Stimulated activated effector memory CD8-positive, alpha-beta T cell treated with anti-CD3 and anti-CD28 coated beads, Interleukin-12 subunit alpha, Interleukin-12 subunit beta, amount 100 ng/mL, for 72 hours (primary cell): Measurements from ENCODE around the gene TNS1.

Experiments
- ATAC-seq: fragments of 150-1000 bp; cut with Tn5 transposase; 2 replicates; pipeline ENCODE4 v1.10.0; 2021
- DNase-seq, 2 donors: peaks; one replicate each; pipeline ENCODE4 v3.0.0; 2021 to 2022; ENCODE audit warnings: low spot score in 2 of 2
- H3K27ac Mint-ChIP-seq: one replicate; pipeline ENCODE4 v1.8.0; 2022; ENCODE audit warnings: mild to moderate bottlenecking, mixed read lengths
- H3K36me3 Mint-ChIP-seq: one replicate; pipeline ENCODE4 v1.8.0; 2022; ENCODE audit warnings: mild to moderate bottlenecking, mixed read lengths
- H3K4me1 Mint-ChIP-seq: one replicate; pipeline ENCODE4 v1.8.0; 2022; ENCODE audit warnings: mixed read lengths
- H3K4me3 Mint-ChIP-seq: one replicate; pipeline ENCODE4 v1.8.0; 2022; ENCODE audit warnings: mild to moderate bottlenecking, mixed read lengths
- H3K9me3 Mint-ChIP-seq: one replicate; pipeline ENCODE4 v1.8.0; 2022; ENCODE audit warnings: mixed read lengths

The TNS1 gene

DNA sequence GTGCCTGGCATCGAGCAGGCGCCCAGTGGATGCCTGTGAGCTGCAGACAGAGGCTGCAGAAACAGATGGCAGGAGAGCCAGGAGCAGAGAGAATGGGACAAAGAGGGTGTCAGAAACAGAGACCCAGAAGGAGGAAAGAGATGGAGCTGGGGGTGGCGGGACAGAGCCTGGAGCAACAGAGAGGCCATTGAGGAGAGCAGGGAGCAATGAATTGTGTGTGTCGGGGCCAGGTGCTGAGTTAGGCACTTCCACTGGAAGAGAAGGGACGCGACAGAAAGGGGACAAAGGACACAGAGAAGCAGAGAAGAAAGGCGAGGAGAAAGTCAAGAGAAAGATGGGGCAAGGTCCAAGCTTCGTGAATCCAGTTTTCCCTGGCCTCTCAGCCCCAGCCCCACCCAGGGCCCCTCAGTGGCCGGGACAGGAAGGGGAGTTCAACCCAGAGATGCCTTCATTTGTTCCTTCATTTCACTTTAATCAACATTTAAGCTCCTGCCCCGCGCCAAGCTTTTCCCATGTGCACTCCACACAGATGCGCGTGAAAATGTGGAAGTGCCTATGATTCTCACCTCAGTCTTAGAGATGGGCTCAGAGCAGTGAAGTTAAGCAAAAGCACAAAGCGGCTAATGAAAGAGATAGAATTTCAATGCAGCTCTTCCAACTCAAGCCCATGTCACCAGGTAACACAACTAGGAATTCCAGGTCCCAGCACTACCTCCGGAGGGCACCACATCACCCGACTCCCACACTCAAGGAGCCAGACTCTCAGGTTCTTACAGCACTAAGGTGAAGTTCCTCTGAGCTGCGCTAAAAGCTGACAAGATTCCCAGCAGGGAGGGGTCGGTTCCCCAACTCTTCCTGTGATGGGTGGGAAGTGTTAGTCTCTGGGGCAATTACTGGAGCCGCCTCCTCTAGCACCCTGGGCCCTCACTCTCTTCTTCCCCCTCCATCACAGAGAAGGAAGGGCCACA is 55.1 kb downstream of the TNS1 start:
- Mint-ChIP-seq H3K4me3 (no peak overlapping the region), H3K4me1 (no peaks in the 10 kb centered on the region), H3K9me3 (no peaks in the 10 kb centered on the region), H3K27ac (no peak overlapping the region), H3K36me3 (no peaks in the 10 kb centered on the region)
- ATAC-seq (no peak), DNase-seq (no peak)

DNA sequence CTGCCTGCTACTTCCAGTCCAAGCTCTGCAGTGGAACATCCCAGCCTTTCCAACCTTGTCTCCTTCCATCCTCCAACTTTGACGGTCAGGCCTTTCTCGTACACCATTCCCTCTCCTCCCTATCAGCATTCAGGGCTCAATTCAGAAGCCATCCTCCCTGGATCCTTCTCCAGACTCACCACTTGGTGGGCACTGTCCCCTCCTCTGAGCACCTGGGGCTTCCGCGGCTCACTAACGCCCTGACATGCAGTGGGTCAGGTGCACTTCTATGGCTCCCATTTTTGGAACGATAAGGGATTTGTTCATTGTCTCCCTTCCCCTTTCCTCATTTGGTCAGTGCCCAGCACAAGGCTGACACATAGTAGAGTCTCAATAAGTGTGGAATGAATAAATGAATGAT is 56.7 kb downstream of the TNS1 start:
- DNase-seq, result no peak
- Mint-ChIP-seq H3K4me3 (no peak overlapping the region), H3K9me3 (no peaks in the 10 kb centered on the region), H3K4me1 (no peaks in the 10 kb centered on the region), H3K27ac (no peak overlapping the region), H3K36me3 (no peaks in the 10 kb centered on the region)
- no peak for ATAC-seq

DNA sequence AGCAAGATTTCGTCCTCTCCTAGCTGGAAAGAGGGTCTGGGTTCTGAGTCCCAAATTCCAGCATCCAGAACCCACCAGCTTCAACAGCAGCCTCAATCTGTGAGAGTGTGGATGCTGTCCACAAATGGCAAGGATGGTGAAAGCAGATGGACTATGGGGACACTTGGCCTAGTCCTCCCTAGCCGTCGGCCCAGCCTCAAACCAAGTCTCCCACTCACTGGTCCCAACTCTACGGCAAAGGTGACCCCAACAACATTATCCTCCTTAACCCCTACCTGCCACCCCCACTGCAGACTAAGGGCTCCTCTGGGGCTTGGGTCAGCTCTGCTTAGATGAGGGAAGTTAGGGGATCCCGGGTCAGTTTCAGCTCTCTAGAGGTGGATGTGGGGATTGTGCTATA is 57.3 kb downstream of the TNS1 start:
- no peak overlapping the region for H3K4me3 Mint-ChIP-seq
- H3K9me3 Mint-ChIP-seq, result no peaks in the 10 kb centered on the region
- no peak overlapping the region for H3K27ac Mint-ChIP-seq
- ATAC-seq (no peak), DNase-seq (no peak)
- no peaks in the 10 kb centered on the region for H3K36me3 Mint-ChIP-seq
- H3K4me1 Mint-ChIP-seq, result no peaks in the 10 kb centered on the region

DNA sequence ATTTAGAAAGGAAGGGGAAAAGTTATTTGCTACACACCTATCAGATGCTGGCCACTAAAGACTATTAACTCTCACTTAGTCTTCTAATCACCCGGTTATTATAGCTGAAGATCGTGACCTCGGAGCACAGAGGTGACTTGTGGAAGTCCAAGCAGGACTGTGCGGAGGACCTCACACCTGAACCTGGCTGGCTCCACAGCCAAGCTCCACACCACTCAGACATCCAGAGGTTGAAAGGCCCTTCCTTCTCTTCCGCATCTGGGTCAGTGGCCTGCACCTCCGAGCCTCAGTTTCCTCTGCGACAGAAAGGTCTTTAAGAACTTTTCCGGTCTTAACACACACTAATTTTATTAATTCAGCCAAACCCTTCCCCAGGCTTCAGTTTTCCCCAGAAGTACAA is 57.9 kb downstream of the TNS1 start:
- no peak overlapping the region for H3K27ac Mint-ChIP-seq
- ATAC-seq (no peak), DNase-seq (no peak)
- H3K4me1 Mint-ChIP-seq, result no peaks in the 10 kb centered on the region
- H3K9me3 Mint-ChIP-seq, result no peaks in the 10 kb centered on the region
- no peaks in the 10 kb centered on the region for H3K36me3 Mint-ChIP-seq
- no peak overlapping the region for H3K4me3 Mint-ChIP-seq

DNA sequence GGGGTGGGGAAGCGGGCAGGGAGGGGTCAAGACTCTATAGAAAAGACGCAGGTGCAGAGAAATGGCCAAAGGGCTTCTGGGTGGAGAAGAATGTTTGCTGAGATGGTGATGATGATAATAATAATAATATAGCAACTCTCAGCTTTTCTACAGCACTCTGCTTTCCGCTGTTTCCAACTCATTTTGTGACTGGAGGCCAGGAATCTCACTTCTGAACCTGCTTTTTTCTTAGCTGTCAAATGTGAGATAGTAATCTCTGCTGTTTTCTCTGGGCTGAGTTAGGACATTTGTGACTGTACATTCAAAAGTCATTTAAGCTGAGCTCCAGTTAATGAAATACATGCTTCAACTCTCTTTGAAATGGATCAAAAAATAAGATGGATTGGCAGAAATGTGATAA is 58.4 kb downstream of the TNS1 start:
- Mint-ChIP-seq H3K36me3 (no peaks in the 10 kb centered on the region), H3K9me3 (no peaks in the 10 kb centered on the region), H3K4me1 (no peaks in the 10 kb centered on the region), H3K27ac (no peak overlapping the region), H3K4me3 (no peak overlapping the region)
- ATAC-seq (no peak), DNase-seq (no peak)

DNA sequence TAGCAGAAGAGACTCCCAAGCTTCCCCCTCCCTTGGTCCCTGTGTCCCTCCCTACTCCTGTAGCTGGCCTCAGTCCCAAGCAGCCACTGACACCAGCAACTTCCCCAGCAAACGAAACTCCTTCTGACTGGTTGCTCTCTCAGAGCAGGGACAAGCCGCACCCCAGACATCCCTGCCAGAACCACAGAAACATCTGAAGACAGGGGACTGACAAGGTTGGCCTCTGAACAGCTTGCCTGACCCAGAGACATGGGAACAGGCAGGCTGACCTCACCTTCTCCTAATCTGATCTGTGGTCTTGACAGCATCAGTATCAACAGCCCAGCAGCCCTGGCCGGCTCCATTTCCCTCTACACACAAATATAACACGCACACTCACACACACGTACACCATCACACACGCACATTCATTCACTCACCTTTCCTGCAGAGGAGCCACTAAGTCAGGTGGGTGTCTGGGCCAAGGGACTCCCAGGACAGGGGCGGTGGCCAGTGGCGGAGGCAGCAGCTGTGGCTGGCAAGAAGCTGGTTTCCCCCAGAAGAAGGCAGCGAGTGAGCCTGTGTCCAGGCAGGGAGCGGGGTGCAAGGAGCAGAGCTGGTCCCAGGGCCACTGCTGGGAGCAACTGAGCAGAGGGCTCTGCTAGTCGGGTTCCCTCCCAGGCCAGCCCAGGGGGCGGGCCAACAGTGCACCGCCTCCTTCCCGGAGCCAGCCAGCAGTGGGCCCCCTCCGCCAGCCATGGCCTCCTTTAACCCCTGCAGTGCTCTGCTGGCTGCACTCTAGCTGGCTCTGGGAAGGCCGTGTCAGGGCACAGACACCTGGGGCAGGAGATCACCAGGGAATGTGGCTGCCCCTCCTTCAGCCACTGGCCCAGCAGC is 59.1 kb downstream of the TNS1 start:
- DNase-seq (no peak), ATAC-seq (peak; percentile 12)
- Mint-ChIP-seq H3K36me3 (no peaks in the 10 kb centered on the region), H3K4me1 (no peaks in the 10 kb centered on the region), H3K27ac (no peak overlapping the region), H3K9me3 (no peaks in the 10 kb centered on the region), H3K4me3 (no peak overlapping the region)

DNA sequence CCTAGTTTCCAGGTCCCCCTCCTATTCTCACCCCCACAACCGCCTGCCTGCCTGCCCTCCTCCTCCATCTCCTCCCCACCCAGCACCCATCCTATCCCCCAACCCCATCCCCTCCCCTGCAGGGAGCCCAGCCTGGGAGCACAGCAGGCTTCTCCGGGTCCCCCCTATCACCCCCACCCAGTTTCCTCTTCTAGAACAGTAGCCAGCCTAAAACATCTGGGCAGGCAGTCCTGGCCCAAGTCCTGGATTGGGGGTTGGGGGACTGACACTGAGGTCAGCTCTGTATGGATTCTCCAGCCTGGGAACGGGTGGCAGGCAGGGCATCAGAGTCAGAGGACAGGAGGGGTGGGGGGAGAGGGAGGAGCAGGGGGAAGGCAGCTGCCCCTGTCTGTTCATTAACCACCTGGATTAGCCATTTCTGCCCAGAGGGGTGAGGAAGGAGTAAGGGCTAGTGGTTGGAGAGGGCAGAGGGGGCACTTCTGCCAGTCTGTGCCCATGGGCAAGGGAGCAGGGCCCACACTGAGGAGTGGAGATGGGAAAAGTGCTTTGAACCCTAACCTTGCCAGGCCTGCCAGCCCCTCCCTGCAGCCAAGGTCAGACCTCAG is 60.0 kb downstream of the TNS1 start:
- DNase-seq (no peak), ATAC-seq (no peak)
- H3K36me3 Mint-ChIP-seq, result no peaks in the 10 kb centered on the region
- H3K9me3 Mint-ChIP-seq, result no peaks in the 10 kb centered on the region
- H3K4me3 Mint-ChIP-seq, result no peak overlapping the region
- H3K27ac Mint-ChIP-seq, result no peak overlapping the region
- H3K4me1 Mint-ChIP-seq, result no peaks in the 10 kb centered on the region

DNA sequence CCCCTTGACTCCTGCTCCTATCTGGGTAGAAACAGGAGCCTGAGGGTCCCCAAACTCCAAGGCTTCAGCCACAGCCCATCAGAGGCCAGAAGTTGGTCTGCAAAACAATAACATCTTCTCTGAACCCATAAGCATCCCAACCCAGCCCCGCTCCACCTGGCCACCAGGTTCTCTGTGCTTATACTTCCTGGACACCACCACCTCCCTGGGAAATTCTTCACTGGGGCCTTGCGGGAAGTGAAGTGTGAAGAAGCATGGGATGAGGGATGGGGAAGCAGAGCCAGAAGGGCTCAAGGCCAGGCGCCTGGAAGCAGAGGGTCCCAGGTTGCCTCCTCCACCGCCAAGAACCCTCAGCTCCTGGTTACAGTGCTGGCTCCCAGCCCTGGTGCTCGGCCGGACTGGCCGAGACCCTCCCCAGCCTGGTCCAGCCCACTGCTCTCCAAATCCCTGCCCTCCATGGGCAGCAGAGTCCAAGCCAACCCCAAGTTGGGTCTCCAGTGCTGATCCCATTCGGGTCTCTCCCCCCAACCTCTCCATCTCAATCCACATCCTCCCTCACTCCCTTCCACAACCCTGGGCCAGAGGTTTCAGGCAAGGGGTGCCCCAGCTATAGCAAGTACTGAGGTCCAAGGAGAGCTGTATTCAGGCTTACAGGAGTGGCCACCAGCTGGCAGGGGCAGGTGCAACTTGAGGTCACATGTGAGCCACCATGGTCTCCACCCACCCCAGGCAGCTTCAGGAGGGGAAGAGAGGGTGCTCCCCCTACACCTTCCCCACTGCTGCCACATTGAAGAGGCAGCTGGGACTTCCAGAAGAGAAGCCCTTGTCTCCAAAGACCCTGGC is 60.7 kb downstream of the TNS1 start:
- Mint-ChIP-seq H3K4me1 (no peaks in the 10 kb centered on the region), H3K9me3 (no peaks in the 10 kb centered on the region), H3K4me3 (no peak overlapping the region), H3K27ac (no peak overlapping the region), H3K36me3 (no peaks in the 10 kb centered on the region)
- ATAC-seq, result no peak
- DNase-seq, result no peak

DNA sequence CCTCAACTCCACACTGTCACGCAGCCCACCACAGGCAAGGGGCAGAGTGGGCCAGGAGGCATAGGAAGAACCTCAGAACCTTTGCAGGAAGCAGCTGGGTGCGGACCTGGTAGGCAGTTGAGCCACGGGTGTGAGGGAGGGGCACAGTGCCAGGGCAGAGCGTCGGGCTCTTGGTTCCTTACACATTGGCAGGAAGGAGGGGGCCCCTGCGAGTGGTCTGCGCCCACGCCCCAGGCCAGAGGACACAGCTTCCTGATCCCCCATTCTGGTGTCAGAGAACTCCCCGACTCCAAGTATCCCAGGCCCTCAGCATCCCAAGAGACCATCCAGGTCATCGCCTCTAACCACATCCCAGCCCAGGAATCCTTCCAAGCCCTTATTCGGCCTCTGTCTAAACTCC is 61.5 kb downstream of the TNS1 start:
- H3K27ac Mint-ChIP-seq, result no peak overlapping the region
- no peaks in the 10 kb centered on the region for H3K4me1 Mint-ChIP-seq
- no peak overlapping the region for H3K4me3 Mint-ChIP-seq
- no peaks in the 10 kb centered on the region for H3K9me3 Mint-ChIP-seq
- DNase-seq (no peak), ATAC-seq (no peak)
- H3K36me3 Mint-ChIP-seq, result no peaks in the 10 kb centered on the region

DNA sequence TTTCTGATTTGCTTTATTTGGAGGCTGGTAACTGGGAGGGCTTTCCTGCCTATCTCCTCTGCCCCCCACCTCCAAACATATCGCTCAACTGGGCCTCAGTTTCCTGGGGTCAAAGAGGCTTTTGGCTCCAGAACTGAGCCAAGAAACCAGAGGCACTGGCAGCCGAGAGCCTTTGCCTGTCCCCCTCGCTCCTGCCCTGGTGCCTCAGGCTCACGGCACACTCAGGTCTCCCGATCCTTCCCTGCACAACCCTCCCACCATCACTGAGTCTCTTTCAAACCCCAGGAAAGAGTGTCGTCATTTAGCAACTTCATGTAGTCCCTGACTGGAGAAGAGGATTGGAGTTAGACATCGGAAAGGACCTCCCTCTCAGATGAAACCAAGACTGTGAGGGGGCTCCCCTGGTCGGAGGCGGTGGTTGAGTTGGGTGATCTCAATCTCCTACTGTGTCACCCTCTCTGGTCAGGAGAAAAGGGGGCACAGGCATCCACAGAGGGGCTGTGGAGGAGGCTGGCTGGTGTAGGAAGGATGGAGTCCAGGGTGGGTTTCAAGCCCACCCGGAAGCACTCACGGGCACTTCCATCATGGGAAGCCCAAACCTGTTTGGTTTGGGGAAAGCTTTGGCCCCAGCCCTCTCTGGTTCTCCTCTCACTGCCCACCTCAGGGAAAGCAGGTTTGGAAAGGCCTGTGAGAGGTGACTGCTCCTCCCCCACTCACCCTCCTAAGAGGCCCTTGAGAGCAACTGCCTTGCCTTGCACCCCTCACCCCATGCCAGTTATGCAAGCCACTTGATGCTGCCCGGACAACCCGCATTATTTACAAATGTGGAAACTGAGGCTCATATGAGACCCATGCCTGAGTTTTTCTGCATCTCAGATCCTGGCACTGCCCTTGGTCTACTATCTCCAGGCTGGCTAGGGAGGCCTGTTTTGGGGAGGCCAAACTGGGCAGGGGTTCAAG is 62.3 kb downstream of the TNS1 start:
- ATAC-seq, result no peak
- no peak for DNase-seq
- no peaks in the 10 kb centered on the region for H3K36me3 Mint-ChIP-seq
- no peaks in the 10 kb centered on the region for H3K4me1 Mint-ChIP-seq
- no peaks in the 10 kb centered on the region for H3K9me3 Mint-ChIP-seq
- H3K27ac Mint-ChIP-seq, result no peak overlapping the region
- no peak overlapping the region for H3K4me3 Mint-ChIP-seq

DNA sequence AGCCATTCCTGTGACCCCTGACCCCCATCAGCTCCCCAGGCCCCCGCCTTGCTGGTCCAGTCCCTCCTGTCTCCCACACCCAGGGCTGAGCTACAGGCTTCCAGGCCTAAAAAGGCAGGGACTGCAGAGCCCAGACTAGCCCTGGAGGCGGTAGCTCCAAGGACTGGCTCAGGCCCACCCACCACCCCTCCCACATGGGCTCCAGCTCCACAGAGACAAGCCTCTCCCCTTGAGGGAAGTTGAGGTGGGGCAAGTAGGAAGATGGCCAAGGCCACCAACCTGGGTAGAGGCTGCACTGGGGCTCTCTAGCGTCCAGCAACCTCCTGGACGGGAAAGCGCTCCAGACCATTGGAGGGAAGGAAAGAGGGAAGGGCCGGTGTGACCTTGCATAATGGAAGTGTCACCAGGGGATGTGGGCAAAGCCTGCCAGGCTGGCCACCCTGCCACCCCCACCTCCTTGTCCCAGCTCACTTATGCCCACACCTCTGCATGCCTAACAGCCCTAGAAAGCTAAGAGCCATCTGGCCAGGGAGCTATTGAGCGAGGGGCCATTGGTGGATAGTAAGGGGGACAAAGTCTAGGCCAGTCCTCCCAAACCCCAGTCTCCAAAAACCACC is 63.1 kb downstream of the TNS1 start:
- no peaks in the 10 kb centered on the region for H3K36me3 Mint-ChIP-seq

DNA sequence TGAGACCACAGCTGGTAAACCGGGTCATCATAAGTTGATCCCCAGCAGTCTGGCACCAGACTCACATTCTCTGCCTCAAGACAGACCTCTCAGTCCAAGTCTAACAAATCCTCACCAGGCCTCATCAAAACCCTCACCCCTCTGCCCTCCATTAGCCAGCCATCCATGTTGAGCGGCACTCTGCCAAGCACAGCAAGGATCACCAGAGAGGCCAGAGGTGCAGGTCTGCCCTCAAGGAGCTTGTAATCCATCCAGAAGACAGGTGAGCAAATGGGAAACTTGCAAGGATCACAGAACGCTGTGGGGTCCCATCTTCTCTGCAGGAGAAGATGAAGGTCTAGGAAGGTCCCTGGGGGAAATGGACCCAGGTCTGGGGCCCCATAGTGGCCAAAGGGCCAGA is 63.6 kb downstream of the TNS1 start:
- Mint-ChIP-seq H3K9me3 (no peaks in the 10 kb centered on the region), H3K4me1 (peaks cover 5% of the 10 kb centered on the region), H3K27ac (no peak overlapping the region), H3K4me3 (no peak overlapping the region), H3K36me3 (no peaks in the 10 kb centered on the region)
- no peak for DNase-seq
- ATAC-seq, result no peak

More for the DNA sequence above, 63.1 kb downstream of the TNS1 start:
- H3K4me3 Mint-ChIP-seq, result no peak overlapping the region
- ATAC-seq (no peak), DNase-seq (no peak)
- no peaks in the 10 kb centered on the region for H3K9me3 Mint-ChIP-seq
- H3K4me1 Mint-ChIP-seq, result no peaks in the 10 kb centered on the region
- no peak overlapping the region for H3K27ac Mint-ChIP-seq

DNA sequence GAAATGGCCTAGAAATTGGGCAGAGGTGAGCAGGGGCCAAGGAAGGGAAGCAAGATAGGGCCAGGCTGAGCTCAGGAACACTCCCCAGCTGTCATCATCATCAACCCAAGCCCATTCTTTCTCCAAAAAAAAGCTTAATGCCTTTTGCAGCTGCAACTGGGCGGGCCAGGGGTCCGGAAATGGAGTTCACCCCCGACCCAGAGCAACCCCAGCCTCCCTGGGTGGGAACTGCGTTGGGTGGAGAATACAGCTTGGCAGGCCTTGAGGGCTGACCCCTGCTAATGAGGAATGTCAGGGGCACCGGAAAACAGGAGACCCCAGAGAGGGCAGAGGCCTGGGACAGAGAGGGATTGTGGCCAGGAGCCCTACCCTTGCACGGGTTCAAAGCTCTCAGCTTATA is 64.8 kb downstream of the TNS1 start:
- H3K36me3 Mint-ChIP-seq, result no peaks in the 10 kb centered on the region
- no peaks in the 10 kb centered on the region for H3K9me3 Mint-ChIP-seq
- no peak overlapping the region for H3K27ac Mint-ChIP-seq
- H3K4me3 Mint-ChIP-seq, result no peak overlapping the region
- ATAC-seq (no peak), DNase-seq (no peak)
- peaks cover 12% of the 10 kb centered on the region for H3K4me1 Mint-ChIP-seq

DNA sequence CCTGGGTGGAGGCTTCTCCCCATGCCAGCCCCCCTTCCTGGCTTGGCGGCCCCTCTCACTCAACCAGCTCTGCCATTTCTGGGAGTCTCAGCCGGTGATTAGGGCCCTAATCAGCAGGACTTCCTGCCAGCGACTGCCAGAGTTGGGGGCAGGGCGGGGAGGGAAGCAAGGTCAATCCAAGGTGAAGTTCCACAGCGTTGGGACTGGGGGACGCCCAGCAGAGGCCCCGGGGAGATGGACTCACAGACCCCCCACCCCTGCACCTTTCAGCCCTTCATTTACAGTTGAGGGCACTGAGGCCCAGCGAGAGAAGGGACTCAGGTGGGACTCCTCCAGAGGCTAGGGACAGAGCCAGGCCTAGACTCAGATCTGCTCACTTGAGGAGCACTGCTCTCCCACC is 65.3 kb downstream of the TNS1 start:
- DNase-seq (no peak), ATAC-seq (no peak)
- no peaks in the 10 kb centered on the region for H3K9me3 Mint-ChIP-seq
- no peak overlapping the region for H3K4me3 Mint-ChIP-seq
- peaks cover 12% of the 10 kb centered on the region for H3K4me1 Mint-ChIP-seq
- H3K27ac Mint-ChIP-seq, result no peak overlapping the region
- no peaks in the 10 kb centered on the region for H3K36me3 Mint-ChIP-seq
